Measurements from ENCODE around the gene MAN1A2. TPM values are rescaled to one million over a fixed set of nuclear protein-coding genes. Genes with fewer than 3 reads are reported as not detected.

The MAN1A2 gene
- total and polyA plus RNA-seq, 9 of the 15 experiments (the other 6 are each of a cell fraction or from before 2014, with no cell fraction given): 4.2 to 38.4 (median 18.7) TPM

DNA sequence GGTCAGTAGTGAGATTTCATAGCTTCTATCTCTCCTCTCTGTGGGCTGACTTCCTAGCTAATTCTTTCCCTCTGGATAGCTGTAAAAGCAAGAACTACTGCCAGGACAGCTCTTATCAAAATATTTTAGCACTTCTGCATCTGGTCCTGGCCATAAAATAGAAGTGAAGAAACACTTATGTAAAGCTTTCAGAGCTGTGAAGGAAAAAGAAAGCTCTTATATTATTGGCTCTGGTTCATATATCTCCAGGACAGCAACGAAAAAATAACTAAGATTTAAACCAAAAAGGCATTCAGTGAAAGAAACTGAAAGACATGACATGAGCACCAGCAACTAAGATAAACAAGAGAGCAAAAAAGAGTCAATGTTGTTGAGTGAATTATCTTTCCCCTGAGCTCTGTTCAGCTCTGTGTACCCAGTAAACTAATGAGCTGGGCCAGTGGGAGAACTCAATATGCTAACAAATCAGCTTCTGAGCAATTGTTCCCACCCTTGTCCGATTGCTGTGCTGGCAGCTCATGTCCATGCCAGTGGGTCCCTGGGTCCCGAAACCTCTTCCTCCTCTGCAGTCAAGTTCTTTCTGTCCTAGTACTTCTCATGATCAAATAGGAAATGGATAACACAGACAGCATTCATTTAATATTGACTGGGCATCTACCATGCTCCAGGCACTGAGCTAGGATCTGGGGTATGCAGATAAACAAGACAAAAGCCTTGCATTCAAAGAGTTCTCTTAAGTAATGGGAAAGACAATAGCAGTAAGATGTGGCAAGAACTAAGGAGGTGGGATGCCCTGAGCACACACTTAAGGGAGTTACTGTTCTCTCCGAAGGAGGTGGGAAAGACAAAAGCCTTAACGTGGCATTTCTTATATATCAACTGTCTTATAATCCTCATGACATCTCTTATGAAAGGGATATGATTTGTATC is 45.3 kb upstream of the MAN1A2 start:
- Histone ChIP-seq H3K27ac (ENCODE audit: extremely low read depth, low read depth, low read length) (no peak overlapping the region), H3K4me2 (ENCODE audit: insufficient read depth, low read length) (no peak overlapping the region), H3K27me3 (ENCODE audit: control insufficient read depth in 2 of 2, insufficient read depth in 2 of 2, low read length in 2 of 2) (peaks cover 9 to 16% of the 10 kb centered on the region in 2 experiments; a peak in 3 of 5 replicates), H3K9me3 (replicated peaks; ENCODE audit: control insufficient read depth, insufficient read depth, low read depth, low read length) (no peaks in the 10 kb centered on the region), H3K9me1 (ENCODE audit: control insufficient read depth, insufficient read depth, low read length) (no peaks in the 10 kb centered on the region), H3K4me1 (replicated peaks in 1 of 2; ENCODE audit: control insufficient read depth in 2 of 2, insufficient read depth in 2 of 2, low read length in 2 of 2) (no peaks in the 10 kb centered on the region), H3K36me3 (ENCODE audit: control insufficient read depth, insufficient read depth, low read length) (no peaks in the 10 kb centered on the region), H3K79me2 (ENCODE audit: control insufficient read depth, insufficient read depth, low read length) (no peaks in the 10 kb centered on the region), H4K20me1 (replicated peaks; ENCODE audit: control insufficient read depth, insufficient read depth, low read length) (no peaks in the 10 kb centered on the region), H3K9ac (ENCODE audit: insufficient read depth in 1 of 2, low read depth in 2 of 2, low read length in 2 of 2) (no peak overlapping the region), H3K4me3 (no peak overlapping the region), H2AFZ (ENCODE audit: low read depth, low read length) (no peak overlapping the region)
- in situ Hi-C loops (cut with MboI): no loop called here
- BruUV-seq (replicated peaks): no TSS peak
- intact Hi-C loops (cut with micrococcal nuclease): no loop called here
- FAIRE-seq (no peak), DNase-seq (ENCODE audit: extremely low read depth in 1 of 4, low spot score in 3 of 4) (no peak), ATAC-seq (no peak)
- 3% methylated on average over 5 of the region's 5 CpGs for WGBS (ENCODE audit: insufficient coverage, low coverage, missing lambda C conversion rate)
- POLR2A ChIA-PET: interaction anchor here (0.6 to 1.8 kb wide), 4 partner anchors 9 to 258 kb away, joined by 3 to 7 read pairs (median 3); no protein-coding TSS in a partner anchor
- CTCF ChIA-PET (ENCODE audit: low intra/inter-chr PET ratio): no interaction called here
- TF ChIP-seq SMARCC2 (IDR thresholded peaks at IDR 0.05; ENCODE audit: low read depth) (no peak), RFX5 (IDR thresholded peaks at IDR 0.05; ENCODE audit: low read depth, low read length) (no peak), EP300 (IDR thresholded peaks at IDR 0.05; ENCODE audit: low read length) (no peak), SP1 (CRISPR knock-in tag; IDR thresholded peaks at IDR 0.05) (no peak), CBX3 (IDR thresholded peaks at IDR 0.05; ENCODE audit: borderline replicate concordance in 1 of 2, low read length in 2 of 2) (no peak)

Data from K562 (cell line).